ENCODE results near the gene EPHX1.

DNA sequence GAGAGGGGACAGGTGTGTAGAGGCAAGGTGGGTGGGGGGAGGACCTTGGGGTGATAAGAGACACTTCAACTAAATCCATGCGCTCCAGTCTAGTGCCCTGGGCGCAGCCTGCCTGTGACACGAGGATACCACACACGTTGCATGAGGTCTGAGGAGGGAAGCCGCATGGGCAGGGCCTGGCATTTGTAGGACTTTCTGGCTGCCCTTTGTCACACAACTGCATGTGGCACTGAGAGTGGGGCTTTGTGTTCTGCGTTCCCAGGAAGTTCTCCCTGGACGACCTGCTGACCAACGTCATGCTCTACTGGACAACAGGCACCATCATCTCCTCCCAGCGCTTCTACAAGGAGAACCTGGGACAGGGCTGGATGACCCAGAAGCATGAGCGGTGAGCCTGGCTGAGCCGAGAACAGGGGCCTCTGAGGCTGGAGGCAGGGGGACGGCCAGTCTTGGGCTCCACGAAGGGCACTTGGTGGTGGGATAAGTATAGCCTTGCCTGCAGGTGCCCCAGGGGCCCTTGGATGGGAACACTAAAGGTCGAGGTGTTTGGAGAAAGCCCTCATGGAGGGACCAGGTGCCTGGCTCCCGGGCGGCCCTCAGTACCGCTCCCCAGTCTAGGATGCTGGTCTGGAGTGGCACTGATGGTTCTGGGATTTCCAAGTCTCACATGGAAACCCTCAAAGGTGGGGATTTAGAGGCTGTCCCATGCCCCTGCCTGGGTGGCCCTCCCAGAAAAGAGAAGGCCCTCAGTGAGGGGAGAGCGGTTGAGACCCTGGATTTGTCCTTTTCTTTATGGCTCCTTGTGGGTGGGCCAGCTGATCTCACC, 34.5 kb downstream of the EPHX1 start:
- TF ChIP-seq, protein P1, sequence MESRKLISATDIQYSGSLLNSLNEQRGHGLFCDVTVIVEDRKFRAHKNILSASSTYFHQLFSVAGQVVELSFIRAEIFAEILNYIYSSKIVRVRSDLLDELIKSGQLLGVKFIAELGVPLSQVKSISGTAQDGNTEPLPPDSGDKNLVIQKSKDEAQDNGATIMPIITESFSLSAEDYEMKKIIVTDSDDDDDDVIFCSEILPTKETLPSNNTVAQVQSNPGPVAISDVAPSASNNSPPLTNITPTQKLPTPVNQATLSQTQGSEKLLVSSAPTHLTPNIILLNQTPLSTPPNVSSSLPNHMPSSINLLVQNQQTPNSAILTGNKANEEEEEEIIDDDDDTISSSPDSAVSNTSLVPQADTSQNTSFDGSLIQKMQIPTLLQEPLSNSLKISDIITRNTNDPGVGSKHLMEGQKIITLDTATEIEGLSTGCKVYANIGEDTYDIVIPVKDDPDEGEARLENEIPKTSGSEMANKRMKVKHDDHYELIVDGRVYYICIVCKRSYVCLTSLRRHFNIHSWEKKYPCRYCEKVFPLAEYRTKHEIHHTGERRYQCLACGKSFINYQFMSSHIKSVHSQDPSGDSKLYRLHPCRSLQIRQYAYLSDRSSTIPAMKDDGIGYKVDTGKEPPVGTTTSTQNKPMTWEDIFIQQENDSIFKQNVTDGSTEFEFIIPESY (IDR thresholded peaks at IDR 0.05), result no peak
- TF ChIP-seq, protein P2, sequence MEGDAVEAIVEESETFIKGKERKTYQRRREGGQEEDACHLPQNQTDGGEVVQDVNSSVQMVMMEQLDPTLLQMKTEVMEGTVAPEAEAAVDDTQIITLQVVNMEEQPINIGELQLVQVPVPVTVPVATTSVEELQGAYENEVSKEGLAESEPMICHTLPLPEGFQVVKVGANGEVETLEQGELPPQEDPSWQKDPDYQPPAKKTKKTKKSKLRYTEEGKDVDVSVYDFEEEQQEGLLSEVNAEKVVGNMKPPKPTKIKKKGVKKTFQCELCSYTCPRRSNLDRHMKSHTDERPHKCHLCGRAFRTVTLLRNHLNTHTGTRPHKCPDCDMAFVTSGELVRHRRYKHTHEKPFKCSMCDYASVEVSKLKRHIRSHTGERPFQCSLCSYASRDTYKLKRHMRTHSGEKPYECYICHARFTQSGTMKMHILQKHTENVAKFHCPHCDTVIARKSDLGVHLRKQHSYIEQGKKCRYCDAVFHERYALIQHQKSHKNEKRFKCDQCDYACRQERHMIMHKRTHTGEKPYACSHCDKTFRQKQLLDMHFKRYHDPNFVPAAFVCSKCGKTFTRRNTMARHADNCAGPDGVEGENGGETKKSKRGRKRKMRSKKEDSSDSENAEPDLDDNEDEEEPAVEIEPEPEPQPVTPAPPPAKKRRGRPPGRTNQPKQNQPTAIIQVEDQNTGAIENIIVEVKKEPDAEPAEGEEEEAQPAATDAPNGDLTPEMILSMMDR (IDR thresholded peaks at IDR 0.05; ENCODE audit: low read depth, low read length, missing input control), result no peak
- no peak for TF ChIP-seq EGR1 (IDR thresholded peaks at IDR 0.05; ENCODE audit: low read depth in 2 of 2)
- TF ChIP-seq JUND (IDR thresholded peaks at IDR 0.05), result no peak
- TF ChIP-seq, protein P3, sequence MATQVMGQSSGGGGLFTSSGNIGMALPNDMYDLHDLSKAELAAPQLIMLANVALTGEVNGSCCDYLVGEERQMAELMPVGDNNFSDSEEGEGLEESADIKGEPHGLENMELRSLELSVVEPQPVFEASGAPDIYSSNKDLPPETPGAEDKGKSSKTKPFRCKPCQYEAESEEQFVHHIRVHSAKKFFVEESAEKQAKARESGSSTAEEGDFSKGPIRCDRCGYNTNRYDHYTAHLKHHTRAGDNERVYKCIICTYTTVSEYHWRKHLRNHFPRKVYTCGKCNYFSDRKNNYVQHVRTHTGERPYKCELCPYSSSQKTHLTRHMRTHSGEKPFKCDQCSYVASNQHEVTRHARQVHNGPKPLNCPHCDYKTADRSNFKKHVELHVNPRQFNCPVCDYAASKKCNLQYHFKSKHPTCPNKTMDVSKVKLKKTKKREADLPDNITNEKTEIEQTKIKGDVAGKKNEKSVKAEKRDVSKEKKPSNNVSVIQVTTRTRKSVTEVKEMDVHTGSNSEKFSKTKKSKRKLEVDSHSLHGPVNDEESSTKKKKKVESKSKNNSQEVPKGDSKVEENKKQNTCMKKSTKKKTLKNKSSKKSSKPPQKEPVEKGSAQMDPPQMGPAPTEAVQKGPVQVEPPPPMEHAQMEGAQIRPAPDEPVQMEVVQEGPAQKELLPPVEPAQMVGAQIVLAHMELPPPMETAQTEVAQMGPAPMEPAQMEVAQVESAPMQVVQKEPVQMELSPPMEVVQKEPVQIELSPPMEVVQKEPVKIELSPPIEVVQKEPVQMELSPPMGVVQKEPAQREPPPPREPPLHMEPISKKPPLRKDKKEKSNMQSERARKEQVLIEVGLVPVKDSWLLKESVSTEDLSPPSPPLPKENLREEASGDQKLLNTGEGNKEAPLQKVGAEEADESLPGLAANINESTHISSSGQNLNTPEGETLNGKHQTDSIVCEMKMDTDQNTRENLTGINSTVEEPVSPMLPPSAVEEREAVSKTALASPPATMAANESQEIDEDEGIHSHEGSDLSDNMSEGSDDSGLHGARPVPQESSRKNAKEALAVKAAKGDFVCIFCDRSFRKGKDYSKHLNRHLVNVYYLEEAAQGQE (IDR thresholded peaks at IDR 0.05), result no peak
- no peak for TF ChIP-seq TAF1 (conservative IDR thresholded peaks at IDR 0.05)
- no peak for TF ChIP-seq YY1 (IDR thresholded peaks at IDR 0.05)
- no peak for TF ChIP-seq RAD21 (IDR thresholded peaks at IDR 0.05)
- TF ChIP-seq GABPA (IDR thresholded peaks at IDR 0.05 in 1 of 2, conservative IDR thresholded peaks at IDR 0.05 in 1 of 2), result no peak
- no peak for TF ChIP-seq SP1 (IDR thresholded peaks at IDR 0.05)
- TF ChIP-seq, protein P4, sequence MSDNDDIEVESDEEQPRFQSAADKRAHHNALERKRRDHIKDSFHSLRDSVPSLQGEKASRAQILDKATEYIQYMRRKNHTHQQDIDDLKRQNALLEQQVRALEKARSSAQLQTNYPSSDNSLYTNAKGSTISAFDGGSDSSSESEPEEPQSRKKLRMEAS (IDR thresholded peaks at IDR 0.05), result no peak
- TF ChIP-seq, protein P5, sequence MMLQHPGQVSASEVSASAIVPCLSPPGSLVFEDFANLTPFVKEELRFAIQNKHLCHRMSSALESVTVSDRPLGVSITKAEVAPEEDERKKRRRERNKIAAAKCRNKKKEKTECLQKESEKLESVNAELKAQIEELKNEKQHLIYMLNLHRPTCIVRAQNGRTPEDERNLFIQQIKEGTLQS (IDR thresholded peaks at IDR 0.05), result no peak

Measured in liver (tissue), 3 donors.